HepG2 (cell line): Measurements from ENCODE around the gene PALM. TPM values are rescaled to one million over a fixed set of nuclear protein-coding genes. Genes with fewer than 3 reads are reported as not detected.
A peak's percentile ranks its signal among the peaks of the same experiment; 100 is the strongest.

Experiments used
- ATAC-seq: fragments of 200-7000 bp; cut with Tn5 transposase; 3 replicates; pipeline ENCODE4 v1.9.1; 2020; ENCODE audit warnings: mild to moderate bottlenecking, moderate library complexity
- BruUV-seq: library from RNA; stranded (reverse); fragments of 400-500 nt; replicated peaks from 2 replicates; lab custom pipeline; 2021; lab: Mats Ljungman, UMichigan
- CTCF ChIA-PET: fragments of 300-600 bp; formaldehyde crosslinking; extraction: SDS; loops from one replicate; lab custom pipeline; 2021; ENCODE audit warnings: low total read pairs, inconsistent platforms, low intra/inter-chr PET ratio; lab: Yijun Ruan, JAX
- POLR2A ChIA-PET: fragments of 350-600 bp; sonication (Branson Sonifier 250); formaldehyde crosslinking; loops from one replicate; lab custom pipeline; 2020; ENCODE audit warnings: antibody characterized with exemption, inconsistent platforms; lab: Yijun Ruan, JAX
- DNase-seq: peaks from one replicate; pipeline ENCODE4 v3.0.0-alpha.2; 2015; ENCODE audit warnings: low spot score
- FAIRE-seq: peaks from 3 replicates; lab custom pipeline; 2011; peaks lifted over from hg19 to GRCh38; lab: Jason Lieb, UNC
- H2AFZ ChIP-seq: one replicate; pipeline ENCODE4 v1.6.1; 2011; ENCODE audit warnings: low read length, inconsistent platforms
- H3K27ac ChIP-seq: fragments of 300-600 bp; 3 replicates; pipeline ENCODE4 v1.8.0; 2011; ENCODE audit warnings: mixed run types, mild to moderate bottlenecking, mixed read lengths, low read length, inconsistent platforms; ENCODE audit not compliant: insufficient read depth; ENCODE audit errors: extremely low read length
- H3K27me3 ChIP-seq, 2 experiments: fragments of 200-600 bp in 1 of 2; 2 replicates in 1 of 2; 3 replicates in 1 of 2; pipeline versions ENCODE4 v1.6.0 to v1.8.0; 2011; ENCODE audit warnings: low read length in 2 of 2, mild to moderate bottlenecking in 2 of 2, moderate library complexity in 2 of 2, inconsistent platforms in 1 of 2; ENCODE audit not compliant: insufficient read depth in 2 of 2, control insufficient read depth in 1 of 2
- H3K36me3 ChIP-seq, 2 experiments: fragments of 200-600 bp in 1 of 2; replicated peaks in 1 of 2; 2 replicates in 1 of 2; 3 replicates in 1 of 2; pipeline versions ENCODE4 v1.5.1 to v1.8.0; 2011; ENCODE audit warnings: low read length in 2 of 2, inconsistent platforms in 1 of 2; ENCODE audit not compliant: insufficient read depth in 2 of 2, control insufficient read depth in 1 of 2
- H3K4me1 ChIP-seq: 2 replicates; pipeline ENCODE4 v1.5.1; 2012; ENCODE audit warnings: low read length, inconsistent platforms; ENCODE audit not compliant: insufficient read depth
- H3K4me2 ChIP-seq: 2 replicates; pipeline ENCODE4 v1.6.0; 2011; ENCODE audit warnings: low read depth, low read length, inconsistent platforms
- H3K4me3 ChIP-seq, 3 experiments: fragments of 200-600 bp in 1 of 3; sonication (generic), shearing (Covaris generic) in 1 of 3; replicated peaks in 1 of 3; 2 replicates each; pipeline ENCODE4 v1.5.1; 2011 to 2016; ENCODE audit warnings: low read length in 3 of 3, inconsistent platforms in 2 of 3, low read depth in 2 of 3, mild to moderate bottlenecking in 2 of 3, control low read depth in 1 of 3, mixed read lengths in 1 of 3; ENCODE audit not compliant: insufficient read depth in 1 of 3
- H3K79me2 ChIP-seq: one replicate; pipeline ENCODE4 v1.6.1; 2011; ENCODE audit warnings: low read length, inconsistent platforms; ENCODE audit not compliant: insufficient read depth
- H3K9ac ChIP-seq: 2 replicates; pipeline ENCODE4 v1.6.0; 2011; ENCODE audit warnings: mild to moderate bottlenecking, low read depth, low read length, inconsistent platforms; ENCODE audit not compliant: insufficient read depth
- H3K9me3 ChIP-seq: 2 replicates; pipeline ENCODE4 v1.5.1; 2012; ENCODE audit warnings: mild to moderate bottlenecking, low read length
- H4K20me1 ChIP-seq: 2 replicates; pipeline ENCODE4 v1.6.0; 2011; ENCODE audit warnings: inconsistent platforms, mild to moderate bottlenecking, low read length, moderate library complexity; ENCODE audit not compliant: insufficient read depth
- EZH2 ChIP-seq: conservative IDR thresholded peaks from 2 replicates; pipeline ENCODE4 v1.6.1; 2012; ENCODE audit warnings: mild to moderate bottlenecking, low read depth, low read length, moderate library complexity
- MXD4 ChIP-seq: IDR thresholded peaks from 2 replicates; pipeline ENCODE4 v1.6.1; 2016; ENCODE audit warnings: mild to moderate bottlenecking, missing biosample characterization, missing genetic modification reagents
- NRL ChIP-seq: sonication (generic); formaldehyde crosslinking; IDR thresholded peaks from 2 replicates; pipeline ENCODE4 v1.5.0; 2020; ENCODE audit warnings: missing genetic modification reagents, mild to moderate bottlenecking, moderate library complexity, borderline replicate concordance
- SCMH1 ChIP-seq: sonication (generic); formaldehyde crosslinking; IDR thresholded peaks from 2 replicates; pipeline ENCODE4 v1.9.0; 2021; ENCODE audit warnings: missing genetic modification reagents, mild to moderate bottlenecking, borderline replicate concordance
- SP140L ChIP-seq: sonication (generic); formaldehyde crosslinking; IDR thresholded peaks from 2 replicates; pipeline ENCODE4 v1.4.0; 2020; ENCODE audit warnings: missing genetic modification reagents, borderline replicate concordance
- SRSF9 ChIP-seq: fragments of 200-400 bp; formaldehyde crosslinking; IDR thresholded peaks from 2 replicates; pipeline ENCODE4 v1.6.1; 2018; ENCODE audit warnings: borderline replicate concordance, mild to moderate bottlenecking, low read depth, low read length; ENCODE audit not compliant: insufficient read depth, poor library complexity, severe bottlenecking
- TBX2 ChIP-seq: sonication (generic); formaldehyde crosslinking; IDR thresholded peaks from 2 replicates; pipeline ENCODE4 v1.5.0; 2020; ENCODE audit warnings: missing genetic modification reagents, mild to moderate bottlenecking, borderline replicate concordance
- TIGD3 ChIP-seq: sonication (generic); formaldehyde crosslinking; IDR thresholded peaks from 2 replicates; pipeline ENCODE4 v1.5.1; 2020; ENCODE audit warnings: mild to moderate bottlenecking, missing genetic modification reagents, borderline replicate concordance
- ZMYM3 ChIP-seq: sonication (generic); formaldehyde crosslinking; IDR thresholded peaks from 2 replicates; pipeline ENCODE4 v1.5.1; 2020; ENCODE audit warnings: mild to moderate bottlenecking, missing genetic modification reagents
- ZNF207 ChIP-seq: fragments of 450-650 bp; IDR thresholded peaks from 2 replicates; pipeline ENCODE4 v1.6.1; 2016; ENCODE audit warnings: antibody characterized with exemption, borderline replicate concordance
- ZNF282 ChIP-seq: fragments of 450-650 bp; IDR thresholded peaks from 2 replicates; pipeline ENCODE4 v1.6.1; 2018; ENCODE audit not compliant: partially characterized antibody
- WGBS: methylation state at CpG from one replicate; pipeline ENCODE4 v1.1.6; 2017; ENCODE audit warnings: low lambda C conversion rate; 5-methylcytosine and 5-hydroxymethylcytosine counted together
- in situ Hi-C: cut with HindIII; loops from 2 replicates; pipeline ENCODE4 v1.10.0; 2017; ENCODE audit warnings: low pct_unique_long_range_greater_than_20kb; ENCODE audit not compliant: extremely low pct_ligation_motif_present
- intact Hi-C: fragments of 100-400 bp; cut with micrococcal nuclease; formaldehyde crosslinking; loops from one replicate; pipeline ENCODE4 v1.10.0; 2022; ENCODE audit not compliant: unreplicated experiment
- polyA plus RNA-seq, 8 experiments: library from polyadenylated mRNA; depleted of rRNA in 3 of 8; stranded (reverse) in 7 of 8; unstranded in 1 of 8; fragments of >200 nt; fragmentation: Illumina TruSeq in 4 of 8; extraction: Trizol in 4 of 8; gene quantifications; 2 replicates each; pipeline versions ENCODE4 v1.2.1 to v1.2.3, GENCODE V29; 2011 to 2016; ENCODE audit warnings: low read depth in 4 of 8, missing spikeins in 1 of 8, mixed read lengths in 1 of 8; ENCODE audit not compliant: insufficient read depth in 1 of 8
- total RNA-seq, 5 experiments: library from RNA; depleted of rRNA; stranded (reverse); fragments of >200 nt; fragmentation: Illumina TruSeq; extraction: Trizol; gene quantifications; 2 replicates each; pipeline ENCODE4 v1.2.3, GENCODE V29; 2016; ENCODE audit warnings: low read depth in 1 of 5
- TF ChIP-seq, protein P1 (sequence below): sonication (generic); formaldehyde crosslinking; IDR thresholded peaks from 2 replicates; pipeline ENCODE4 v1.5.1; 2020; ENCODE audit warnings: missing genetic modification reagents, mild to moderate bottlenecking, borderline replicate concordance
- TF ChIP-seq, protein P2 (sequence below): sonication (generic); formaldehyde crosslinking; IDR thresholded peaks from 2 replicates; pipeline ENCODE4 v1.4.0; 2020; ENCODE audit warnings: missing genetic modification reagents, mild to moderate bottlenecking, borderline replicate concordance
- TF ChIP-seq, protein P3 (sequence below): sonication (generic); formaldehyde crosslinking; IDR thresholded peaks from 2 replicates; pipeline ENCODE4 v1.4.0; 2020; ENCODE audit warnings: missing genetic modification reagents, borderline replicate concordance
- TF ChIP-seq, protein P4 (sequence below): sonication (generic); formaldehyde crosslinking; IDR thresholded peaks from 2 replicates; pipeline ENCODE4 v1.4.0; 2020; ENCODE audit warnings: missing genetic modification reagents

Gene PALM
- total and polyA plus RNA-seq, 2 of the 13 experiments (the other 11 are each of a cell fraction or from before 2014, with no cell fraction given): 4.0 to 9.7 TPM

DNA sequence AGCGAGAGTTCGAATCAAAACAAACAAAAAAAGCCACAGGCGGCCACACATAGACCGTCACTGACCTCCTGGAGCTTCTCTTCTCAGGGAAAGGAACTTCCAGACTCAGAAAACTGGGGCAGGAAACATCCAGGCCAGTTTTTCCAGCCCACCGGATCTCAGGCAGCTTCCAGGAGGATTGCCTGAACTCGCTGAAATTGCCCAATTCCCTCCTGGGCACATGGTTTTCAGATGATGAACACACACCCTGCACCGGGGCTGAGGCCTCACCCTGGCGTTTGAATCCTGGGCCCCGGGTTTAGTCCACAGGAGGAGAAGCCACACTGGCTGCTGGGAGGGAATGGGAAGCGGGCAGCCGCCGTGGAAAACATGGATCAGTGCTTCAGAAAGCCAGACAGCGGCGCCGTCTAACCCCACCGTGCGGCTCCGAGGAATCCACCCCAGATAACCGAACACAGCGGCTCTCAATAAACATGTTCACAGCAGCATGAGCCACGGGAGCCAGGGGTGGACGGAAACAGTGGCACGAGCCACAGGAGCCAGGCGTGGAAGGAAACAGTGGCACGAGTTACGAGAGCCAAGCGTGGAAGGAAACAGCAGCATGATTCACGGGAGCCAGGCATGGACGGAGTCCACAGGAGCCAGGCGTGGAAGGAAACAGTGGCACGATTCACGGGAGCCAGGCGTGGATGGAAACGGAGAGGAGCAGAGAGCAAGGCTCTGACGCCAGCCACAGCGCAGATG is 70.3 kb downstream of the PALM start:
- WGBS: 46% methylated on average over 28 of the region's 36 CpGs
- Histone ChIP-seq H3K9me3 (no peaks in the 10 kb centered on the region), H3K4me1 (peaks cover 49% of the 10 kb centered on the region), H3K4me3 (peak overlapping the region in 1 of 3 experiments; percentile 20; a peak in 1 of 6 replicates), H2AFZ (no peak overlapping the region), H3K27me3 (no peaks in the 10 kb centered on the region), H3K9ac (peak overlapping the region; percentile 45), H3K79me2 (peaks cover 5% of the 10 kb centered on the region), H3K4me2 (peak overlapping the region; percentile 34), H4K20me1 (no peaks in the 10 kb centered on the region), H3K27ac (peak overlapping the region; percentile 27), H3K36me3 (no peaks in the 10 kb centered on the region)
- CTCF ChIA-PET: no interaction called here
- DNase-seq (peak; percentile 81), ATAC-seq (peak; percentile 41), FAIRE-seq (peak; percentile 83)
- in situ Hi-C loops (no loop called here), intact Hi-C loops (no loop called here)
- BruUV-seq: no TSS peak
- POLR2A ChIA-PET: interaction anchor here (0.6 to 0.9 kb wide), 2 partner anchors 20 to 175 kb away, joined by 3 to 4 read pairs; no protein-coding TSS in a partner anchor
- no peak for TF ChIP-seq EZH2
- TF ChIP-seq, protein P1, sequence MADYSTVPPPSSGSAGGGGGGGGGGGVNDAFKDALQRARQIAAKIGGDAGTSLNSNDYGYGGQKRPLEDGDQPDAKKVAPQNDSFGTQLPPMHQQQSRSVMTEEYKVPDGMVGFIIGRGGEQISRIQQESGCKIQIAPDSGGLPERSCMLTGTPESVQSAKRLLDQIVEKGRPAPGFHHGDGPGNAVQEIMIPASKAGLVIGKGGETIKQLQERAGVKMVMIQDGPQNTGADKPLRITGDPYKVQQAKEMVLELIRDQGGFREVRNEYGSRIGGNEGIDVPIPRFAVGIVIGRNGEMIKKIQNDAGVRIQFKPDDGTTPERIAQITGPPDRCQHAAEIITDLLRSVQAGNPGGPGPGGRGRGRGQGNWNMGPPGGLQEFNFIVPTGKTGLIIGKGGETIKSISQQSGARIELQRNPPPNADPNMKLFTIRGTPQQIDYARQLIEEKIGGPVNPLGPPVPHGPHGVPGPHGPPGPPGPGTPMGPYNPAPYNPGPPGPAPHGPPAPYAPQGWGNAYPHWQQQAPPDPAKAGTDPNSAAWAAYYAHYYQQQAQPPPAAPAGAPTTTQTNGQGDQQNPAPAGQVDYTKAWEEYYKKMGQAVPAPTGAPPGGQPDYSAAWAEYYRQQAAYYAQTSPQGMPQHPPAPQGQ: no peak
- TF ChIP-seq SCMH1: no peak
- TF ChIP-seq, protein P2, sequence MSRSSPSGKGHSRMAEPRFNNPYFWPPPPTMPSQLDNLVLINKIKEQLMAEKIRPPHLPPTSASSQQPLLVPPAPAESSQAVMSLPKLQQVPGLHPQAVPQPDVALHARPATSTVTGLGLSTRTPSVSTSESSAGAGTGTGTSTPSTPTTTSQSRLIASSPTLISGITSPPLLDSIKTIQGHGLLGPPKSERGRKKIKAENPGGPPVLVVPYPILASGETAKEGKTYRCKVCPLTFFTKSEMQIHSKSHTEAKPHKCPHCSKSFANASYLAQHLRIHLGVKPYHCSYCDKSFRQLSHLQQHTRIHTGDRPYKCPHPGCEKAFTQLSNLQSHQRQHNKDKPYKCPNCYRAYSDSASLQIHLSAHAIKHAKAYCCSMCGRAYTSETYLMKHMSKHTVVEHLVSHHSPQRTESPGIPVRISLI (CRISPR knock-in tag): no peak; the same call in 1 of the 2 replicates
- TF ChIP-seq SP140L (CRISPR knock-in tag): peak; percentile 65; the same call in 1 of the 2 replicates
- TF ChIP-seq MXD4 (CRISPR knock-in tag): peak; percentile 90; the same call in 1 of the 2 replicates
- no peak for TF ChIP-seq ZNF282
- TF ChIP-seq, protein P3, sequence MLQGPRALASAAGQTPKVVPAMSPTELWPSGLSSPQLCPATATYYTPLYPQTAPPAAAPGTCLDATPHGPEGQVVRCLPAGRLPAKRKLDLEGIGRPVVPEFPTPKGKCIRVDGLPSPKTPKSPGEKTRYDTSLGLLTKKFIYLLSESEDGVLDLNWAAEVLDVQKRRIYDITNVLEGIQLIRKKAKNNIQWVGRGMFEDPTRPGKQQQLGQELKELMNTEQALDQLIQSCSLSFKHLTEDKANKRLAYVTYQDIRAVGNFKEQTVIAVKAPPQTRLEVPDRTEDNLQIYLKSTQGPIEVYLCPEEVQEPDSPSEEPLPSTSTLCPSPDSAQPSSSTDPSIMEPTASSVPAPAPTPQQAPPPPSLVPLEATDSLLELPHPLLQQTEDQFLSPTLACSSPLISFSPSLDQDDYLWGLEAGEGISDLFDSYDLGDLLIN (CRISPR knock-in tag): no peak
- TF ChIP-seq NRL (CRISPR knock-in tag): peak; percentile 72; the same call in 1 of the 2 replicates
- TF ChIP-seq ZNF207: no peak
- TF ChIP-seq TIGD3 (CRISPR knock-in tag): no peak
- TF ChIP-seq, protein P4, sequence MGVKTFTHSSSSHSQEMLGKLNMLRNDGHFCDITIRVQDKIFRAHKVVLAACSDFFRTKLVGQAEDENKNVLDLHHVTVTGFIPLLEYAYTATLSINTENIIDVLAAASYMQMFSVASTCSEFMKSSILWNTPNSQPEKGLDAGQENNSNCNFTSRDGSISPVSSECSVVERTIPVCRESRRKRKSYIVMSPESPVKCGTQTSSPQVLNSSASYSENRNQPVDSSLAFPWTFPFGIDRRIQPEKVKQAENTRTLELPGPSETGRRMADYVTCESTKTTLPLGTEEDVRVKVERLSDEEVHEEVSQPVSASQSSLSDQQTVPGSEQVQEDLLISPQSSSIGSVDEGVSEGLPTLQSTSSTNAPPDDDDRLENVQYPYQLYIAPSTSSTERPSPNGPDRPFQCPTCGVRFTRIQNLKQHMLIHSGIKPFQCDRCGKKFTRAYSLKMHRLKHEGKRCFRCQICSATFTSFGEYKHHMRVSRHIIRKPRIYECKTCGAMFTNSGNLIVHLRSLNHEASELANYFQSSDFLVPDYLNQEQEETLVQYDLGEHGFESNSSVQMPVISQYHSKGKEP (CRISPR knock-in tag): no peak
- no peak for TF ChIP-seq SRSF9
- TF ChIP-seq ZMYM3 (CRISPR knock-in tag): peak; percentile 97
- peak; percentile 61 for TF ChIP-seq TBX2 (CRISPR knock-in tag)
